Gastroesophageal sphincter (tissue), 3 donors: ENCODE results near the gene CHN1.

Source experiments
- CTCF ChIP-seq, 4 experiments: fragments of 200-600 bp in 2 of 4; fragments of 450-650 bp in 2 of 4; sonication (generic) in 1 of 4; IDR thresholded peaks; one replicate each; pipeline ENCODE4 v1.5.1; 2017 to 2019; ENCODE audit warnings: antibody characterized with exemption in 4 of 4, mild to moderate bottlenecking in 2 of 4, moderate library complexity in 2 of 4
- POLR2A ChIP-seq, 2 donors: fragments of 450-650 bp; IDR thresholded peaks; one replicate each; pipeline ENCODE4 v1.6.1; 2017; ENCODE audit warnings: antibody characterized with exemption in 2 of 2, mild to moderate bottlenecking in 2 of 2, moderate library complexity in 1 of 2
- POLR2AphosphoS5 ChIP-seq: sonication (generic); formaldehyde crosslinking; IDR thresholded peaks from one replicate; pipeline ENCODE4 v1.6.1; 2017; ENCODE audit warnings: antibody characterized with exemption

- TF ChIP-seq CTCF (IDR thresholded peaks at IDR 0.05) = no peak
- TF ChIP-seq POLR2AphosphoS5 = no peak
- no peak for TF ChIP-seq POLR2A (IDR thresholded peaks at IDR 0.05)
Observed at GRCh38 chr2:174844295-174844708, 160.9 kb downstream of the CHN1 start.
